ENCODE data around the gene DUOX1. TPM values are rescaled to one million over a fixed set of nuclear protein-coding genes. Genes with fewer than 3 reads are reported as not detected.
A peak's percentile ranks its signal among the peaks of the same experiment; 100 is the strongest.

Gene DUOX1
- total and polyA plus RNA-seq, 9 of the 15 experiments (the other 6 are each of a cell fraction or from before 2014, with no cell fraction given): 0.01 to 0.22 (median 0.01) TPM; not detected in 6

DNA sequence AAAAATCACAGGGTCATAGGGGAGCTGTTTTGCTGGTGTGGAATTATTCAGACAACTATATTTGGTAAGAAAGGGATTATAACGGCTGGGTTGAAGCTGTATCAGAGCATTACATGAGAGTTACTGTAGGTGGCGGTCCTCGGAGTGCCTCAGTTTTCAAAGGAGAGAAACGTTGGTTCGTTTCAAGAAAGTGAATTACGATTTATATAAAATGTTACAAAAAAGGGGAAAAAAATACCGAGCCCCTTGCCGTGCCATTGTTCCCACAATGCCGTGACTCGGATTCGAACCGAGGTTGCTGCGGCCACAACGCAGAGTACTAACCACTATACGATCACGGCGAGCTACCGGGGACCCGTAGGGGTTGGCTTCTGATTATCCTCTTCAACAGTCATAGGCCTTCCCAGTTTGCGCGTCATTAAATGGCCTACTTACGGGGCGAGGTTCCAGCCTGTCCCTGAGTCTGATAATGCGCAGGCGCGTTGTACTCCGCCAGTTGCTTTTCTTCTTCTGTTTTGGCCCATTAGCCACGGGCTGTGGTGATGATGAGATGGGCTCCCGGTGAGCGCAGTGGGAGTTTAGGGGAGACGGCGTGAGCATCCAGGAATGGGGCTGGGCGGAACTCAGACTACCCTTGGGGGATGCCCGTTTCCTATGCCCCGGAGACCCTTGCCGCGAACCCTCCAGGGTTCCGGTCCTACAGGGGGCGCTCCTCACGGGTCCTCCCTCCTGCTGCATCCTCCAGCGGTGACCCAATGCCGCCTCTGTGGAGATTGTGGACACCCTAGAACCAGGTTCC is 68.7 kb downstream of the DUOX1 start (continued):
- peak; percentile 58; the same call in 1 of the 2 replicates for TF ChIP-seq L3MBTL2 (IDR thresholded peaks at IDR 0.05)
- TF ChIP-seq NFXL1 (CRISPR knock-in tag; IDR thresholded peaks at IDR 0.05): no peak
- TF ChIP-seq MYNN (IDR thresholded peaks at IDR 0.05): peak; percentile 55; the same call in 1 of the 2 replicates
- TF ChIP-seq MYNN (CRISPR knock-in tag; IDR thresholded peaks at IDR 0.05): no peak
- no peak for TF ChIP-seq CCNT2 (IDR thresholded peaks at IDR 0.05; ENCODE audit: borderline replicate concordance, extremely low read depth, insufficient read length, low read depth, low read length)
- TF ChIP-seq NUFIP1 (IDR thresholded peaks at IDR 0.05; ENCODE audit: partially characterized antibody): peak; percentile 58
- peak; percentile 33 for TF ChIP-seq GABPA (tag; conservative IDR thresholded peaks at IDR 0.05; ENCODE audit: low read depth)
- no peak for TF ChIP-seq ZNF347 (CRISPR knock-in tag; IDR thresholded peaks at IDR 0.05; ENCODE audit: low read depth)
- TF ChIP-seq STAG1 (CRISPR knock-in tag; IDR thresholded peaks at IDR 0.05; ENCODE audit: borderline replicate concordance): no peak
- no peak for TF ChIP-seq SRSF9 (IDR thresholded peaks at IDR 0.05; ENCODE audit: borderline replicate concordance, low read depth, low read length)
- peak; percentile 69 for TF ChIP-seq ADNP (tag; IDR thresholded peaks at IDR 0.05)
- TF ChIP-seq ZKSCAN1 (IDR thresholded peaks at IDR 0.05; ENCODE audit: low read depth, low read length): 0 out of 2 replicates have a peak, but pooled peaks have one; percentile 45
- peak; percentile 89 for TF ChIP-seq CXXC5 (CRISPR knock-in tag; IDR thresholded peaks at IDR 0.05)
- TF ChIP-seq, protein P1, sequence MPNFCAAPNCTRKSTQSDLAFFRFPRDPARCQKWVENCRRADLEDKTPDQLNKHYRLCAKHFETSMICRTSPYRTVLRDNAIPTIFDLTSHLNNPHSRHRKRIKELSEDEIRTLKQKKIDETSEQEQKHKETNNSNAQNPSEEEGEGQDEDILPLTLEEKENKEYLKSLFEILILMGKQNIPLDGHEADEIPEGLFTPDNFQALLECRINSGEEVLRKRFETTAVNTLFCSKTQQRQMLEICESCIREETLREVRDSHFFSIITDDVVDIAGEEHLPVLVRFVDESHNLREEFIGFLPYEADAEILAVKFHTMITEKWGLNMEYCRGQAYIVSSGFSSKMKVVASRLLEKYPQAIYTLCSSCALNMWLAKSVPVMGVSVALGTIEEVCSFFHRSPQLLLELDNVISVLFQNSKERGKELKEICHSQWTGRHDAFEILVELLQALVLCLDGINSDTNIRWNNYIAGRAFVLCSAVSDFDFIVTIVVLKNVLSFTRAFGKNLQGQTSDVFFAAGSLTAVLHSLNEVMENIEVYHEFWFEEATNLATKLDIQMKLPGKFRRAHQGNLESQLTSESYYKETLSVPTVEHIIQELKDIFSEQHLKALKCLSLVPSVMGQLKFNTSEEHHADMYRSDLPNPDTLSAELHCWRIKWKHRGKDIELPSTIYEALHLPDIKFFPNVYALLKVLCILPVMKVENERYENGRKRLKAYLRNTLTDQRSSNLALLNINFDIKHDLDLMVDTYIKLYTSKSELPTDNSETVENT (CRISPR knock-in tag; IDR thresholded peaks at IDR 0.05): no peak
- no peak for TF ChIP-seq MEF2A (IDR thresholded peaks at IDR 0.05; ENCODE audit: control insufficient read depth, low read depth, low read length)
- peak; percentile 93 for TF ChIP-seq RBBP5 (IDR thresholded peaks at IDR 0.05; ENCODE audit: borderline replicate concordance, insufficient read depth, low read length, poor library complexity, severe bottlenecking)
- TF ChIP-seq CGGBP1 (CRISPR knock-in tag; IDR thresholded peaks at IDR 0.05): 0 out of 2 replicates have a peak, but pooled peaks have one; percentile 22
- no peak for TF ChIP-seq IRF2 (CRISPR knock-in tag; IDR thresholded peaks at IDR 0.05)
- no peak for TF ChIP-seq FOS (IDR thresholded peaks at IDR 0.05; ENCODE audit: extremely low read depth, insufficient read length)
- no peak for TF ChIP-seq SMC3 (conservative IDR thresholded peaks at IDR 0.05; ENCODE audit: insufficient read depth, low read depth, low read length)
- TF ChIP-seq RBM25 (IDR thresholded peaks at IDR 0.05; ENCODE audit: low read depth, low read length, severe bottlenecking): no peak
- TF ChIP-seq NCOA2 (IDR thresholded peaks at IDR 0.05; ENCODE audit: partially characterized antibody in 2 of 2): peak in 1 of 2 experiments; percentile 80
- no peak for TF ChIP-seq ZNF232 (CRISPR knock-in tag; IDR thresholded peaks at IDR 0.05)
- peak in 1 of 2 experiments; percentile 91; a peak in 2 of 4 replicates for TF ChIP-seq TBL1XR1 (IDR thresholded peaks at IDR 0.05; ENCODE audit: low read length in 2 of 2)
- no peak for TF ChIP-seq CHD4 (IDR thresholded peaks at IDR 0.05; ENCODE audit: insufficient read depth, insufficient replicate concordance, low read depth, low read length, poor library complexity, severe bottlenecking)
- no peak for TF ChIP-seq CEBPG (CRISPR knock-in tag; IDR thresholded peaks at IDR 0.05)
- no peak for TF ChIP-seq CEBPG (tag; conservative IDR thresholded peaks at IDR 0.05 in 1 of 2, IDR thresholded peaks at IDR 0.05 in 1 of 2)
